ENCODE results near the gene SLC35E1.
"Not testable (repeated sequence)": the region's sequence is repeated elsewhere in the genome, so short reads cannot be mapped to it uniquely, and the experiment has no call there.

- TF ChIP-seq CTCF (IDR thresholded peaks at IDR 0.05; ENCODE audit: low read length); EZH2 (IDR thresholded peaks at IDR 0.05; ENCODE audit: borderline replicate concordance, low read length): not testable (repeated sequence)
Measured at GRCh38 chr19:16512611-16513010, 59.6 kb downstream of the SLC35E1 start.

Data from OCI-LY1 (cell line).